Measurements from ENCODE around the gene P2RY8.
"Not testable (repeated sequence)": the region's sequence is repeated elsewhere in the genome, so short reads cannot be mapped to it uniquely, and the experiment has no call there.

Gene P2RY8

DNA sequence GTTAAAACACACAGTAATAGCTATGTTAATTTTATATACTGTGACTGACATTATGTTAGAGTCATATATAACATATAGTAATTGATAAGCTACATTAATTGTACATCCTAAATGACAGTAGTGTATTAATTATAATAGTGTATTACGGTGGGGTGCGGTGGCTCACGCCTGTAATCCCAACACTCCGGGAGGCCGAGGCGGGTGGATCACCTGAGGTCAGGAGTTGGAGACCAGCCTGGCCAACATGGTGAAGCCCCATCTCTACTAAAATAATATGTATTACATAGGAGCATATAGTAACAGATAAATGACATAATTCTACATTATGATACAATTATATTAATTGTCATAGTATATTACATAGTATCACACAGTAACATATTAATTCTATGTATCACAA, 96.5 kb downstream of the P2RY8 start:
- no peaks in the 10 kb centered on the region for H3K27me3 ChIP-seq (ENCODE audit: insufficient read depth, low read length)
- no peak overlapping the region for H3K27ac ChIP-seq (ENCODE audit: low read depth, low read length)
- no peak overlapping the region for H3K4me3 ChIP-seq (ENCODE audit: low read depth, low read length)
- peaks cover 9% of the 10 kb centered on the region for H3K79me2 ChIP-seq (ENCODE audit: control insufficient read depth, insufficient read depth, low read length, unreplicated experiment)
- H3K4me1 ChIP-seq (ENCODE audit: control insufficient read depth, insufficient read depth, low read length, unreplicated experiment) = no peaks in the 10 kb centered on the region
- H2AFZ ChIP-seq (ENCODE audit: low read length, unreplicated experiment) = no peak overlapping the region
- peaks cover 37% of the 10 kb centered on the region for H3K36me3 ChIP-seq (ENCODE audit: insufficient read depth, low read length)

DNA sequence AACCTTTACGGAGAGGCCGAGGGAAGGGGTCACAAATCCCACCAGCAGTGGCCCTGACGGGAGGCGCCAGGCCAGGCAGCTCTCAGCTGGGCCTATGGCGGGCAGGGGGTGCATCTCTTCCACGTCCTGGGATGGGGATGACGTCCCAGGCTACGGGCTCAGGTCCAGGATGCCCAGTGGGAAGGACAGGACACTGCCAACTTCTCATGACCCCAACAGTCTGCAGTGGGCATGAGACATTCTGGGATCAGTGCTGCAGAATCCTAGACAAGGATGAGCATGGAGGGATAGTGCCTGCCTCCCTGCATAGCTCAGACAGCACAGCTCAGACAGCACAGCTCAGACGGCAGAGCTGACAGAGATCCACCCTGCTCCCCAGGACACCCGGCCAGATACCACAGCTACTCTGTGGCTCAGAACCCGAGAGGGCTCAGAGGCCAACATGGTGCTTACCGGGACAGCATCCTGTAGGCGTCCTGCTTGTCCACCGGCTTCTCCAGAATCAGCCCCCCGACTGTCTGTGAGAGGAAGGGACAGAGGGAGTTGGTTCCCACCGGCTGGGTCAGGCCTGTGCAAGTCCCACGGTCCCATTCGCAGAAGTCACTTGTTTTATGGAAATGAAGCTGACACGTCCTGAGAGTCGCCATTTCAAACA, 101.6 kb downstream of the P2RY8 start:
- Histone ChIP-seq H3K27ac (ENCODE audit: low read depth, low read length) (no peak overlapping the region), H2AFZ (ENCODE audit: low read length, unreplicated experiment) (no peak overlapping the region), H3K36me3 (ENCODE audit: insufficient read depth, low read length) (peaks cover 32% of the 10 kb centered on the region; the same call in 1 of the 2 replicates), H3K4me3 (ENCODE audit: low read depth, low read length) (no peak overlapping the region), H3K4me1 (ENCODE audit: control insufficient read depth, insufficient read depth, low read length, unreplicated experiment) (no peaks in the 10 kb centered on the region), H3K79me2 (ENCODE audit: control insufficient read depth, insufficient read depth, low read length, unreplicated experiment) (no peaks in the 10 kb centered on the region), H3K27me3 (ENCODE audit: insufficient read depth, low read length) (no peaks in the 10 kb centered on the region)

DNA sequence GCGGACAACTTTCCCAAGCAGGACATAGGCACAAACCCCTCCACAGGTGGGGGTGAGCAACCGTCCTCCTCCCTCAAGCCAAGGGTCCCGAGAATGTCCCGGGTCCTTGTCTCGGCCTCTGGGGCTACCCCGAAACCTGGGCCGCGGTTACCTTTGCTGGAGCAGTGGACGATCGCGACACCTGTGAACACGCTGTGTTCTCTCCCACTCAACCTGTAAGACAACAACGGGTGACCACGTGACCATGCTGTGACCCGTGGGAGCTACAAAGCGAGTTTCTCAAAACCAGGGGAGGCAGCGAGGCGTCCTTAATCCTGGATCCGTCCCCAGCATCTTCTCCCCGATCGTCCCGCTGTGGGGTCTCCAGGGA, 102.1 kb downstream of the P2RY8 start:
- H2AFZ ChIP-seq (ENCODE audit: low read length, unreplicated experiment) = no peak overlapping the region
- no peak overlapping the region for H3K27ac ChIP-seq (ENCODE audit: low read depth, low read length)
- no peaks in the 10 kb centered on the region for H3K4me1 ChIP-seq (ENCODE audit: control insufficient read depth, insufficient read depth, low read length, unreplicated experiment)
- no peak overlapping the region for H3K4me3 ChIP-seq (ENCODE audit: low read depth, low read length)
- H3K36me3 ChIP-seq (ENCODE audit: insufficient read depth, low read length) = peaks cover 33% of the 10 kb centered on the region; the same call in 1 of the 2 replicates
- H3K79me2 ChIP-seq (ENCODE audit: control insufficient read depth, insufficient read depth, low read length, unreplicated experiment) = no peaks in the 10 kb centered on the region
- no peaks in the 10 kb centered on the region for H3K27me3 ChIP-seq (ENCODE audit: insufficient read depth, low read length)

DNA sequence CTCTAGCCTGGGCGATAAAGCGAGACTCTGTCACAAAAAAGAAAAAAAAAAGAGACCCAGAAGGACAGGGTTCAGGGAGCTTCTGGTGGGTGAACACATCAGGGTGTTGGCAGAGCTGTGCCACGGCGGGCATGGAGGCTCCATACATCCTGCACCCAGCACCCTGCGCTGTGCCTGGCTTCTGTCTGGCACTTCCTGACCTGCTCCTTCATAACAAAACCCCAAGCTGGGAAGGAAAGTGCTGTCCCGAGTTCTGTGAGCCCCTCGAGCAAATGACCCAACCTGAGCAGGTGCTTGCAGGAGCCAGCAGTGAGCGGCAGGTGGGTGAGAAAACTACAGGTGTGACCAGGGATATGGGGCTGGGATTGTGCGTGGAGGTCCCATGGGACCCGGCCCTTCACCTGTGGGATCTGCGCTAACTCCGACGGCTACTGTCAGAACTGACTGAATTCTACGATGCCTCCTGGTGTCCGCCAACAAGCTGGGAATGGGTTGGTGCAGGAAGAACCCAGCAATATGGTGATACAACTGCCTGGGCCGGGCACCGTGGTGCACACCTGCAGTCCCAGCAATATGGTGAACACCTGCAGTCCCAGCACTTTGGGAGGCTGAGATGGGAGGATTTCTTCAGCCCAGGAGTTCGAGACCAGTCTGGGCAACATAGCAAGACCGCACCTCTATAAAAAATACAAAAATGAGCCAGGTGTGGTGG, 103.2 kb downstream of the P2RY8 start:
- Histone ChIP-seq H3K27me3 (ENCODE audit: insufficient read depth, low read length) (no peaks in the 10 kb centered on the region), H3K27ac (ENCODE audit: low read depth, low read length) (no peak overlapping the region), H2AFZ (ENCODE audit: low read length, unreplicated experiment) (no peak overlapping the region), H3K79me2 (ENCODE audit: control insufficient read depth, insufficient read depth, low read length, unreplicated experiment) (no peaks in the 10 kb centered on the region), H3K36me3 (ENCODE audit: insufficient read depth, low read length) (peaks cover 25% of the 10 kb centered on the region; the same call in 1 of the 2 replicates), H3K4me3 (ENCODE audit: low read depth, low read length) (no peak overlapping the region), H3K4me1 (ENCODE audit: control insufficient read depth, insufficient read depth, low read length, unreplicated experiment) (no peaks in the 10 kb centered on the region)

DNA sequence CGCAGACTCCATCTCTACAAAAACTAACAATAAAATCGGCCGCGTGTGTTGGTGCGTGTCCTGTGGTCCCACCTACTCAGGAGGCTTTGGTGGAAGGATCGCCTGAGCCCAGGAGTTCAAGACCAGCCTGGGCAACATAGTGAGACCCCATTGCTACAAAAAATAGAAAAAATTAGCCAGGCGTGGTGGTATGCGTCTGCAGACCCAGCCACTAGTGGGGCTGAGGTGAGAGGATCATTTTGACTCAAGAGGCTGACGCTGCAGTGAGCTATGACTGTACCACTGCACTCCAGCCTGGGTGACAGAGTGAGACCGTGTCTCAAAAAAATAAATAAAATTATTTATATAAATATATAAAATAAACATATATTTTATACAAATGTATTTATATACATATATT, 106.5 kb downstream of the P2RY8 start:
- Histone ChIP-seq H3K4me1 (ENCODE audit: control insufficient read depth, insufficient read depth, low read length, unreplicated experiment) (no peaks in the 10 kb centered on the region), H3K27me3 (ENCODE audit: insufficient read depth, low read length) (no peaks in the 10 kb centered on the region), H3K27ac (ENCODE audit: low read depth, low read length) (no peak overlapping the region), H2AFZ (ENCODE audit: low read length, unreplicated experiment) (no peak overlapping the region), H3K36me3 (ENCODE audit: insufficient read depth, low read length) (peaks cover 30% of the 10 kb centered on the region; the same call in 1 of the 2 replicates), H3K79me2 (ENCODE audit: control insufficient read depth, insufficient read depth, low read length, unreplicated experiment) (no peaks in the 10 kb centered on the region), H3K4me3 (ENCODE audit: low read depth, low read length) (no peak overlapping the region)

DNA sequence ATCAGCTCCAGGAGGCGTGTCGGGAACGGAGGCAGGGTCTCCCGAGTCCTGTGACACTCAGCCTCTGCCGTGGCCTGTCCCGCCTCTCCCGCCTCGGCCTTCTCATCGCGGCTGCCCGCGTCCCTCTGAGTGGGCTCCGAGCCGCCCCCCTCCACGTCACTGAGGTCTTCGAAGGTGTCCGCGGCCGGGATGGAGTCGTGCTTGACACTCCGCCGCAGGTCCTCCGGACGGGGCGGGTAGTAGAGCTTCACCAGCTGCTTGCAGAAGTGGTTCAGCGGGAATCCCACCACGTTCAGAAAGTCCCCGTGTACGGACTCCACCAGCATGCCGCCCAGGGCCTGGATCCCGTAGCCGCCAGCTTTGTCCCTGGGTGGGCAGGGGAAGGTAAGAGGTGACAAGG, 109.2 kb downstream of the P2RY8 start:
- Histone ChIP-seq H3K79me2 (ENCODE audit: control insufficient read depth, insufficient read depth, low read length, unreplicated experiment) (no peaks in the 10 kb centered on the region), H3K27ac (ENCODE audit: low read depth, low read length) (no peak overlapping the region), H2AFZ (ENCODE audit: low read length, unreplicated experiment) (no peak overlapping the region), H3K36me3 (ENCODE audit: insufficient read depth, low read length) (peaks cover 43% of the 10 kb centered on the region), H3K4me1 (ENCODE audit: control insufficient read depth, insufficient read depth, low read length, unreplicated experiment) (no peaks in the 10 kb centered on the region), H3K4me3 (ENCODE audit: low read depth, low read length) (no peak overlapping the region), H3K27me3 (ENCODE audit: insufficient read depth, low read length) (no peaks in the 10 kb centered on the region)

DNA sequence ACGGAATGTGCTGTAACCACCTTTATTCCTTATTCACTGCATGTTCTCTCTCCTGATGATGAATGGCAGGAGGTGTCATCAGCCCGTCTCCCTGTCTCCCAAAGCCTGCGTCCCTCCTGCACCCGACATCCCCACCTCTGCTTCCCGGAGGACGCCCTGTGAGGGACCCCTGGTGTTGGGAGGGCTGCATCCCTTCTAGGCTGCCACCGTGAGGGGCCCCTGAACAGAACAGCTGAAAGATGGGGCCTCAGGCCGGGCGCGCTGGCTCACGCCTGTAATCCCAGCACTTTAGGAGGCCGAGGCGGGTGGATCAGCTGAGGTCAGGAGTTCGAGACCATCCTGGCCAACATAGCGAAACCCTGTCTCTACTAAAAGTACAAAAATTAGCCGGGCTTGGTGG, 110.7 kb downstream of the P2RY8 start:
- H3K4me3 ChIP-seq (ENCODE audit: low read depth, low read length); H3K79me2 ChIP-seq (ENCODE audit: control insufficient read depth, insufficient read depth, low read length, unreplicated experiment); H3K4me1 ChIP-seq (ENCODE audit: control insufficient read depth, insufficient read depth, low read length, unreplicated experiment); H2AFZ ChIP-seq (ENCODE audit: low read length, unreplicated experiment); H3K27me3 ChIP-seq (ENCODE audit: insufficient read depth, low read length); H3K27ac ChIP-seq (ENCODE audit: low read depth, low read length): not testable (repeated sequence)
- peaks cover 51% of the 10 kb centered on the region for H3K36me3 ChIP-seq (ENCODE audit: insufficient read depth, low read length)

DNA sequence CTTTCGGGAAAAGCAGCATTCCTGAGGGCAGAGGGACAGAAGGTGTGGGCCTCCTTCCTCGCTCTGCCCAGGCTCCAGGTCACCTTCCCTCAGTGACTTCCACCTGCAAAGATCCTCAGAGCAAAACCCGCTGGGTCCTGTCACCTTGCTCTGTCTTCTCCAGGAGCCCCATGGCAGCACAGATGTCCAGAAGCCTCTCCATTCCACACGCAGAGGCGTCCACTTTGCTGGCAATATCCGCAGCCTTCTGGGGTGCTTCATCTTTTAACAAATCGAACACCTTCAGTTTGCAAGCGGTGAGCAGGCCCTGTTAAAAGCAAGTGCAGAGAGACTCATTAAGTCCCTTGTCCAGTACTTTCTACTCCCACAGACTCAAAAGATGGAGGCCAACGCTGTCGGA, 111.6 kb downstream of the P2RY8 start:
- H3K36me3 ChIP-seq (ENCODE audit: insufficient read depth, low read length) = peaks cover 53% of the 10 kb centered on the region
- no peaks in the 10 kb centered on the region for H3K79me2 ChIP-seq (ENCODE audit: control insufficient read depth, insufficient read depth, low read length, unreplicated experiment)
- H3K4me3 ChIP-seq (ENCODE audit: low read depth, low read length) = no peak overlapping the region
- H3K27me3 ChIP-seq (ENCODE audit: insufficient read depth, low read length) = no peaks in the 10 kb centered on the region
- H3K4me1 ChIP-seq (ENCODE audit: control insufficient read depth, insufficient read depth, low read length, unreplicated experiment) = no peaks in the 10 kb centered on the region
- no peak overlapping the region for H2AFZ ChIP-seq (ENCODE audit: low read length, unreplicated experiment)
- no peak overlapping the region for H3K27ac ChIP-seq (ENCODE audit: low read depth, low read length)

DNA sequence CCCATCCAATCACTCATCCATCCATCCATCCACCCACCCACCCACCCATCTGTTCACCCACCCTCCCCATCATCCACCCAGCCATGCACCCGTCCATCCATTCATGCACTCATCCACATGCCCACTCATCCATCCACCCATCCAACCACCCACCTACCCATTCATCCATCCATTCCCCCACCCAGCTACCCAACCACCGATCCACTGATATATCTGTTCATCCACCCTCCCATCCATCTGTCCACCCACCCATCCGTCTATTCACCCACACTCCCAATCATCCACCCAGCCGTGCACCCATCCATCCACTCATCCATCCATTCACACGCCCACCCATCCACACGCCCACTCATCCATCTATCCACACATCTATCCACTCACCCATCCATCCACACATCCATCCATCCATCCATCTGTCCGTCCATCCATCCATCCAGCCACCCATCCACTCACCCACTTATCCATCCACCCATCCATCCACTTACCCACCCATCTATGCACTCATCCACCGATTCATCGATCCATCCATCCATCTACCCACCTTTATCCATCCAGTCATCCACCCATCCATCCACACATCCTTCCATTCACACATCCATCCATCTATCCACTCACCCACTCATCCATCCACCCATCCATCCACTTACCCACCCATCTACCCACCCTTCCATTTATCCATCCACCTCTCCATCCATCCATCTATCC, 112.7 kb downstream of the P2RY8 start:
- Histone ChIP-seq H3K27me3 (ENCODE audit: insufficient read depth, low read length) (no peaks in the 10 kb centered on the region), H3K79me2 (ENCODE audit: control insufficient read depth, insufficient read depth, low read length, unreplicated experiment) (no peaks in the 10 kb centered on the region), H3K36me3 (ENCODE audit: insufficient read depth, low read length) (peaks cover 50% of the 10 kb centered on the region), H3K4me3 (ENCODE audit: low read depth, low read length) (no peak overlapping the region), H3K4me1 (ENCODE audit: control insufficient read depth, insufficient read depth, low read length, unreplicated experiment) (no peaks in the 10 kb centered on the region), H3K27ac (ENCODE audit: low read depth, low read length) (no peak overlapping the region), H2AFZ (ENCODE audit: low read length, unreplicated experiment) (no peak overlapping the region)

DNA sequence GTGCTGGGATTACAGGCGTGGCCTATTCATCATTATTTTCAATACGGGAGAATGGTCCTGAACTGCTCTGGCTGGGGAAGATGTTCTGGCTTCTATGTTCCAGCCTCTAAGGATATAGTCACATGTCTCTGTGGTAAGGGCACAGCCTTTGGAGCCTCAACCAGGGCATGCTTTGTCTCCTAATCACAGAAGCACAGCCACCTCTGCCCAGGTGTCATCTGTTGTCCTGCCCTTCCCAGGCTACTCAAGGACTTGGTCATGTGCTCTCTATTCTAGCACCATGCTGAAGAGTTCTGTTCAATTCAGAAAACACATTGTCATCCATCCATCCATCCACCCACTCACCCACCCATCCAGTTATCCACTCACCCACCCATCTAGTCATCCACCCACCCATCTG, 113.8 kb downstream of the P2RY8 start:
- Histone ChIP-seq H3K27ac (ENCODE audit: low read depth, low read length) (no peak overlapping the region), H3K4me3 (ENCODE audit: low read depth, low read length) (no peak overlapping the region), H3K79me2 (ENCODE audit: control insufficient read depth, insufficient read depth, low read length, unreplicated experiment) (no peaks in the 10 kb centered on the region), H3K27me3 (ENCODE audit: insufficient read depth, low read length) (no peaks in the 10 kb centered on the region), H2AFZ (ENCODE audit: low read length, unreplicated experiment) (no peak overlapping the region), H3K4me1 (ENCODE audit: control insufficient read depth, insufficient read depth, low read length, unreplicated experiment) (no peaks in the 10 kb centered on the region), H3K36me3 (ENCODE audit: insufficient read depth, low read length) (peaks cover 57% of the 10 kb centered on the region)

DNA sequence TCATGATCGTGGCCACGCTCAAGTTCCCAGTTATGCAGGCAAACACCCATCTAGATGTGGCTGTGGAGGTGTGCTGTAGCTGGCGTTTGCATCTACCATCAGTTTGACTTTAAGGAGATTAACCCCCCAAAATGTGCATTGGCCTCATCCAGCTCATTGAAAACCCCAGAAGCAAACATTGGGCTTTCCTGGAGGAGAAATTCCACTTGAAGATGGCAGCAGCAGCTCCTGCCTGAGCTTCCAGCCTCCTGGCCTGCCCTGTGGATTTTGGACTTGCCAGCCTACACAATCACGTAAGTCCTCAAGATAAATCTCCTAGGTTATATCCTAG, 114.9 kb downstream of the P2RY8 start:
- Histone ChIP-seq H3K36me3 (ENCODE audit: insufficient read depth, low read length) (peaks cover 59% of the 10 kb centered on the region), H3K27me3 (ENCODE audit: insufficient read depth, low read length) (no peaks in the 10 kb centered on the region), H2AFZ (ENCODE audit: low read length, unreplicated experiment) (no peak overlapping the region), H3K79me2 (ENCODE audit: control insufficient read depth, insufficient read depth, low read length, unreplicated experiment) (no peaks in the 10 kb centered on the region), H3K4me1 (ENCODE audit: control insufficient read depth, insufficient read depth, low read length, unreplicated experiment) (no peaks in the 10 kb centered on the region), H3K27ac (ENCODE audit: low read depth, low read length) (no peak overlapping the region), H3K4me3 (ENCODE audit: low read depth, low read length) (no peak overlapping the region)
